ENCODE data around the gene TIAM2.

DNA sequence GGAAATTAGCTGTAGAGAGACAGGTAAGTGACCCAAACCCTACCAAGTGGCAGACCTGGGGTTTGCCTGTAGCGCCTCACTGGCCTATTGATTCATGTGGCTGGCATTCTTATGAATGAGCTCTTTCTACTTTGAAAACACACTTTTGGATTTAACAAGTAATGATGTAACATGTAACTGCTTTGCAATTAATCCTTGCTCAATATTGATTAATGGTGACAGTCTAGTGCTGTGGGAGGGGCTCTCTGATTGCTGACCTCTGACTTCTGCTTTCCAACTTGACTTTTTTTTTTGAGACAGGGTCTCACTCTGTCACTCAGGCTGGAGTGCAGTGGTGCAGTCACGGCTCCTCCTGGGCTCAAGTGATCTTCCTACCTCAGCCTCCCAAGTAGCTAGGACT, 82.7 kb downstream of the TIAM2 start:
- no peak for TF ChIP-seq POLR2A (IDR thresholded peaks at IDR 0.05; ENCODE audit: low read depth)
- TF ChIP-seq, protein P1, sequence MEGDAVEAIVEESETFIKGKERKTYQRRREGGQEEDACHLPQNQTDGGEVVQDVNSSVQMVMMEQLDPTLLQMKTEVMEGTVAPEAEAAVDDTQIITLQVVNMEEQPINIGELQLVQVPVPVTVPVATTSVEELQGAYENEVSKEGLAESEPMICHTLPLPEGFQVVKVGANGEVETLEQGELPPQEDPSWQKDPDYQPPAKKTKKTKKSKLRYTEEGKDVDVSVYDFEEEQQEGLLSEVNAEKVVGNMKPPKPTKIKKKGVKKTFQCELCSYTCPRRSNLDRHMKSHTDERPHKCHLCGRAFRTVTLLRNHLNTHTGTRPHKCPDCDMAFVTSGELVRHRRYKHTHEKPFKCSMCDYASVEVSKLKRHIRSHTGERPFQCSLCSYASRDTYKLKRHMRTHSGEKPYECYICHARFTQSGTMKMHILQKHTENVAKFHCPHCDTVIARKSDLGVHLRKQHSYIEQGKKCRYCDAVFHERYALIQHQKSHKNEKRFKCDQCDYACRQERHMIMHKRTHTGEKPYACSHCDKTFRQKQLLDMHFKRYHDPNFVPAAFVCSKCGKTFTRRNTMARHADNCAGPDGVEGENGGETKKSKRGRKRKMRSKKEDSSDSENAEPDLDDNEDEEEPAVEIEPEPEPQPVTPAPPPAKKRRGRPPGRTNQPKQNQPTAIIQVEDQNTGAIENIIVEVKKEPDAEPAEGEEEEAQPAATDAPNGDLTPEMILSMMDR (IDR thresholded peaks at IDR 0.05): no peak

Measured in esophagus muscularis mucosa (tissue), 3 donors.